Cardiac septum (tissue), 1 donor: ENCODE measurements around the gene BPIFB2. TPM values are rescaled to one million over a fixed set of nuclear protein-coding genes. Genes with fewer than 3 reads are reported as not detected.

ENCODE experiments used
- DNase-seq: peaks from one replicate; pipeline ENCODE4 v3.0.0-alpha.2; 2020; ENCODE audit warnings: low spot score
- intact Hi-C: fragments of 100-400 bp; cut with DNase I; formaldehyde crosslinking; loops from one replicate; pipeline ENCODE4 v1.14.0; 2022
- total RNA-seq: library from RNA; stranded (reverse); fragmentation: NEBNext Ultra II Directional; extraction: Animal tissue kit (Norgen Biotek cat#: 25700); gene quantifications from one replicate; pipeline ENCODE4 v1.2.1, GENCODE V29; 2021
- donor health status: DM: no; HTN: no; CAD: no.

The BPIFB2 gene
- total RNA-seq, 1 donor from 2014 or later, result not detected

GRCh38 chr20:33015700-33016580, 8.4 kb downstream of the BPIFB2 start:
- DNase-seq, result no peak
- intact Hi-C loops, result no loop called here

- intact Hi-C loops, result no loop called here
- no peak for DNase-seq
Measured at GRCh38 chr20:33016581-33017109, 9.1 kb downstream of the BPIFB2 start.

GRCh38 chr20:33017542-33017941, 10.0 kb downstream of the BPIFB2 start:
- intact Hi-C loops, result no loop called here
- DNase-seq, result no peak

GRCh38 chr20:33018169-33018931, 10.8 kb downstream of the BPIFB2 start:
- intact Hi-C loops, result no loop called here
- no peak for DNase-seq

GRCh38 chr20:33019465-33020277, 12.2 kb downstream of the BPIFB2 start:
- DNase-seq, result no peak
- intact Hi-C loops, result no loop called here

GRCh38 chr20:33020278-33021161, 13.0 kb downstream of the BPIFB2 start:
- intact Hi-C loops, result no loop called here
- DNase-seq, result no peak

GRCh38 chr20:33021879-33022278, 14.4 kb downstream of the BPIFB2 start:
- DNase-seq, result no peak
- intact Hi-C loops, result no loop called here

- no peak for DNase-seq
- intact Hi-C loops, result no loop called here
Measured at GRCh38 chr20:33022289-33022688, 14.8 kb downstream of the BPIFB2 start.

- intact Hi-C loops, result no loop called here
- no peak for DNase-seq
Measured at GRCh38 chr20:33022694-33023438, 15.4 kb downstream of the BPIFB2 start.

- intact Hi-C loops, result no loop called here
Measured at GRCh38 chr20:33023439-33024242, 16.1 kb downstream of the BPIFB2 start.

GRCh38 chr20:33024243-33024560, 16.7 kb downstream of the BPIFB2 start:
- DNase-seq, result no peak
- intact Hi-C loops, result no loop called here

More at GRCh38 chr20:33023439-33024242, 16.1 kb downstream of the BPIFB2 start:
- DNase-seq, result no peak

- intact Hi-C loops, result no loop called here
- no peak for DNase-seq
Measured at GRCh38 chr20:33024609-33025317, 17.3 kb downstream of the BPIFB2 start.

GRCh38 chr20:33025318-33025876, 17.9 kb downstream of the BPIFB2 start:
- intact Hi-C loops, result no loop called here
- no peak for DNase-seq

GRCh38 chr20:33026072-33026778, 18.7 kb downstream of the BPIFB2 start:
- intact Hi-C loops, result no loop called here
- DNase-seq, result no peak

GRCh38 chr20:33026779-33027759, 19.6 kb downstream of the BPIFB2 start:
- intact Hi-C loops, result no loop called here
- no peak for DNase-seq
